Neural cell (in vitro differentiated cells): ENCODE results near the gene GLI2. TPM values are rescaled to one million over a fixed set of nuclear protein-coding genes. Genes with fewer than 3 reads are reported as not detected.

ENCODE experiments used
- H2AFZ ChIP-seq: fragments of 200-600, 300-800 bp; sonication (generic), shearing (Covaris generic); 2 replicates; pipeline ENCODE4 v1.6.0; 2014; ENCODE audit warnings: low read depth, mild to moderate bottlenecking, antibody characterized with exemption, low read length, moderate library complexity
- H3F3A ChIP-seq: fragments of 200-600 bp; shearing (Covaris generic); 2 replicates; pipeline ENCODE4 v1.6.1; 2016; ENCODE audit warnings: mild to moderate bottlenecking, moderate library complexity, mixed read lengths, antibody characterized with exemption, low read length; ENCODE audit not compliant: insufficient read depth, poor library complexity, severe bottlenecking
- H3K27ac ChIP-seq: fragments of 200-600, 300-800 bp; sonication (generic), shearing (Covaris generic); 2 replicates; pipeline ENCODE4 v1.5.1; 2014; ENCODE audit warnings: mild to moderate bottlenecking, low read length, moderate library complexity
- H3K27me3 ChIP-seq: fragments of 300-800, 200-600 bp; sonication (generic), shearing (Covaris generic); 2 replicates; pipeline ENCODE4 v1.6.0; 2014; ENCODE audit warnings: mild to moderate bottlenecking, low read depth, low read length, moderate library complexity; ENCODE audit not compliant: insufficient read depth
- H3K36me3 ChIP-seq: fragments of 300-800, 200-600 bp; sonication (generic), shearing (Covaris generic); 2 replicates; pipeline ENCODE4 v1.5.1; 2014; ENCODE audit warnings: mild to moderate bottlenecking, antibody characterized with exemption, low read length, moderate library complexity; ENCODE audit not compliant: insufficient read depth
- H3K4me2 ChIP-seq: fragments of 300-800, 200-600 bp; sonication (generic), shearing (Covaris generic); 2 replicates; pipeline ENCODE4 v1.6.0; 2014; ENCODE audit warnings: mild to moderate bottlenecking, low read length
- H3K4me3 ChIP-seq: fragments of 300-800, 200-600 bp; sonication (generic), shearing (Covaris generic); 2 replicates; pipeline ENCODE4 v1.5.1; 2014; ENCODE audit warnings: mild to moderate bottlenecking, low read length, moderate library complexity
- H3K79me2 ChIP-seq: fragments of 200-600 bp; shearing (Covaris generic); replicated peaks from 2 replicates; pipeline ENCODE4 v1.6.0; 2014; ENCODE audit warnings: mild to moderate bottlenecking, low read length, moderate library complexity; ENCODE audit not compliant: insufficient read depth
- H3K9ac ChIP-seq: fragments of 300-800, 200-600 bp; sonication (generic), shearing (Covaris generic); 2 replicates; pipeline ENCODE4 v1.6.1; 2016; ENCODE audit warnings: mild to moderate bottlenecking, low read length, mixed read lengths
- H3K9me2 ChIP-seq: fragments of 200-600 bp; shearing (Covaris generic); 2 replicates; pipeline ENCODE4 v1.6.1; 2016; ENCODE audit warnings: mild to moderate bottlenecking, low read length, mixed read lengths; ENCODE audit not compliant: insufficient read depth
- H3K9me3 ChIP-seq: fragments of 200-600, 300-800 bp; sonication (generic), shearing (Covaris generic); 2 replicates; pipeline ENCODE4 v1.6.1; 2016; ENCODE audit warnings: mild to moderate bottlenecking, mixed run types, low read length, moderate library complexity, mixed read lengths
- H4K20me1 ChIP-seq: fragments of 200-600 bp; shearing (Covaris generic); 2 replicates; pipeline ENCODE4 v1.6.1; 2016; ENCODE audit warnings: mild to moderate bottlenecking, mixed run types; ENCODE audit not compliant: insufficient read depth
- EP300 ChIP-seq: fragments of 450-650 bp; conservative IDR thresholded peaks from 2 replicates; pipeline ENCODE4 v1.6.1; 2014; ENCODE audit warnings: antibody characterized with exemption, mild to moderate bottlenecking, moderate library complexity; ENCODE audit not compliant: poor library complexity, severe bottlenecking
- EZH2 ChIP-seq: fragments of 200-600, 300-800 bp; shearing (Covaris generic), sonication (generic); IDR thresholded peaks from 2 replicates; pipeline ENCODE4 v1.6.1; 2014; ENCODE audit warnings: antibody characterized with exemption, low read length, borderline replicate concordance, mild to moderate bottlenecking; ENCODE audit not compliant: insufficient read depth, poor library complexity, severe bottlenecking
- MXI1 ChIP-seq: fragments of 450-650 bp; conservative IDR thresholded peaks from 2 replicates; pipeline ENCODE4 v1.6.1; 2014; ENCODE audit warnings: antibody characterized with exemption, mild to moderate bottlenecking; ENCODE audit not compliant: poor library complexity, severe bottlenecking
- POLR2AphosphoS5 ChIP-seq: IDR thresholded peaks from 2 replicates; pipeline ENCODE4 v1.6.1; 2012
- RAD21 ChIP-seq: fragments of 450-650 bp; conservative IDR thresholded peaks from 2 replicates; pipeline ENCODE4 v1.6.1; 2014; ENCODE audit warnings: antibody characterized with exemption, mild to moderate bottlenecking, moderate library complexity
- SMC3 ChIP-seq: fragments of 450-650 bp; conservative IDR thresholded peaks from 2 replicates; pipeline ENCODE4 v1.6.1; 2014; ENCODE audit warnings: antibody characterized with exemption, mild to moderate bottlenecking, moderate library complexity; ENCODE audit not compliant: poor library complexity
- TAF1 ChIP-seq: IDR thresholded peaks from 2 replicates; pipeline ENCODE4 v1.6.1; 2012; ENCODE audit warnings: low read depth
- polyA plus RNA-seq: library from polyadenylated mRNA; depleted of rRNA; stranded (reverse); fragments of >200 nt; gene quantifications from 2 replicates; pipeline ENCODE4 v1.2.3, GENCODE V29; 2014
- TF ChIP-seq, protein P1 (sequence below): fragments of 450-650 bp; IDR thresholded peaks from 2 replicates; pipeline ENCODE4 v1.5.1; 2014; ENCODE audit warnings: antibody characterized with exemption, mild to moderate bottlenecking, moderate library complexity; ENCODE audit not compliant: poor library complexity, severe bottlenecking
- TF ChIP-seq, protein P2 (sequence below): IDR thresholded peaks from 2 replicates; pipeline ENCODE4 v1.6.1; 2012; ENCODE audit warnings: borderline replicate concordance

The GLI2 gene
- polyA plus RNA-seq, 1 donor from 2014 or later = 0.14 TPM

DNA sequence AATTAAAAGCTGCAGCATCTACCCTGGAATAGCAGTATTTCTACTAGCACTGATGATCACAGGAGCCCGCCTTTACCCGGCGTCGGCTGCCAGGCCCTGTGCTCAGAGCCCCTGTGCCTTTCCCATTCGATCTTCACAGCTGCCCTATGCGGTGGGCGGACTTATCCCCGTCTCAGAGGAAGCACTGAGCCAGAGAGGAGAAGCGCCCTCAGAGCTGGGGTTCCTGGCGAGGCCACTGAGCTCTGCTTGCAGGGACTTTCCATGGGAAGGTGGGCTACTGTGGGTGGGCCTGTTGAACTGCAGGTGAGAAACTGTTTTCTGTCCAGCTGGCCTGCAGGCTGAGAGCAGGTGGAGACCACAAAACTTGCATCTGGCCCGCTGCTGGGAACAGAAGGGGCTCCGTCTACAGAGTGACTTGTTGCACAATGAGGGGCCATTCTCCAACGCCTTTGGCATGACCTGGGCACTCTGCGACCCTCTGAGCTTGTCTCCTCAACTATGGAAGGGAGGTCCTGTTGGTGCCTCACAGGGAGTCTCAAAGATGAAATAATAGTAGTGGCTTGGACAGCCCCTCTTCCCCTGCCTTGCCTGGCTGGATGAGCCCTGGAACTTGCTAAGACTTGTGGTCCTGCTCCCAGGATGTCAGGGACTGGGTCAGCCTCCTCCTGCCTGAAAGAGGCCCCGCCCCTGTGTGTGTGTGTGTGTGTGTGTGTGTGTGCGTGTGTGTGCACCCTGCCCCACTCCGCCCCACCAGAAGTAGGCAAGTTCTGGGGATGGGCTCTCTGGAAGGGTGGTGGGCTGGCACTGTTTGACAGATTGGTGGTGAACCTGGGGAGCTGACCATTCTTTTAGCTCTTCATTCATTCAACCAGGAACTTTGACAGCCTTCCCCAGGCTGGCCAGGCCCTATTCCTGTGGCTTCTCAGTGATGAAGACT is 32.7 kb downstream of the GLI2 start:
- no peak overlapping the region for H3K4me2 ChIP-seq
- H3K4me3 ChIP-seq = no peak overlapping the region
- H4K20me1 ChIP-seq = no peaks in the 10 kb centered on the region
- H3K9me2 ChIP-seq = no peaks in the 10 kb centered on the region
- no peak overlapping the region for H3K9ac ChIP-seq
- no peak overlapping the region for H3K27ac ChIP-seq
- H2AFZ ChIP-seq = no peak overlapping the region
- H3F3A ChIP-seq = no peaks in the 10 kb centered on the region
- H3K79me2 ChIP-seq = peaks cover 53% of the 10 kb centered on the region
- TF ChIP-seq, protein P1, sequence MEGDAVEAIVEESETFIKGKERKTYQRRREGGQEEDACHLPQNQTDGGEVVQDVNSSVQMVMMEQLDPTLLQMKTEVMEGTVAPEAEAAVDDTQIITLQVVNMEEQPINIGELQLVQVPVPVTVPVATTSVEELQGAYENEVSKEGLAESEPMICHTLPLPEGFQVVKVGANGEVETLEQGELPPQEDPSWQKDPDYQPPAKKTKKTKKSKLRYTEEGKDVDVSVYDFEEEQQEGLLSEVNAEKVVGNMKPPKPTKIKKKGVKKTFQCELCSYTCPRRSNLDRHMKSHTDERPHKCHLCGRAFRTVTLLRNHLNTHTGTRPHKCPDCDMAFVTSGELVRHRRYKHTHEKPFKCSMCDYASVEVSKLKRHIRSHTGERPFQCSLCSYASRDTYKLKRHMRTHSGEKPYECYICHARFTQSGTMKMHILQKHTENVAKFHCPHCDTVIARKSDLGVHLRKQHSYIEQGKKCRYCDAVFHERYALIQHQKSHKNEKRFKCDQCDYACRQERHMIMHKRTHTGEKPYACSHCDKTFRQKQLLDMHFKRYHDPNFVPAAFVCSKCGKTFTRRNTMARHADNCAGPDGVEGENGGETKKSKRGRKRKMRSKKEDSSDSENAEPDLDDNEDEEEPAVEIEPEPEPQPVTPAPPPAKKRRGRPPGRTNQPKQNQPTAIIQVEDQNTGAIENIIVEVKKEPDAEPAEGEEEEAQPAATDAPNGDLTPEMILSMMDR = no peak
- TF ChIP-seq, protein P2, sequence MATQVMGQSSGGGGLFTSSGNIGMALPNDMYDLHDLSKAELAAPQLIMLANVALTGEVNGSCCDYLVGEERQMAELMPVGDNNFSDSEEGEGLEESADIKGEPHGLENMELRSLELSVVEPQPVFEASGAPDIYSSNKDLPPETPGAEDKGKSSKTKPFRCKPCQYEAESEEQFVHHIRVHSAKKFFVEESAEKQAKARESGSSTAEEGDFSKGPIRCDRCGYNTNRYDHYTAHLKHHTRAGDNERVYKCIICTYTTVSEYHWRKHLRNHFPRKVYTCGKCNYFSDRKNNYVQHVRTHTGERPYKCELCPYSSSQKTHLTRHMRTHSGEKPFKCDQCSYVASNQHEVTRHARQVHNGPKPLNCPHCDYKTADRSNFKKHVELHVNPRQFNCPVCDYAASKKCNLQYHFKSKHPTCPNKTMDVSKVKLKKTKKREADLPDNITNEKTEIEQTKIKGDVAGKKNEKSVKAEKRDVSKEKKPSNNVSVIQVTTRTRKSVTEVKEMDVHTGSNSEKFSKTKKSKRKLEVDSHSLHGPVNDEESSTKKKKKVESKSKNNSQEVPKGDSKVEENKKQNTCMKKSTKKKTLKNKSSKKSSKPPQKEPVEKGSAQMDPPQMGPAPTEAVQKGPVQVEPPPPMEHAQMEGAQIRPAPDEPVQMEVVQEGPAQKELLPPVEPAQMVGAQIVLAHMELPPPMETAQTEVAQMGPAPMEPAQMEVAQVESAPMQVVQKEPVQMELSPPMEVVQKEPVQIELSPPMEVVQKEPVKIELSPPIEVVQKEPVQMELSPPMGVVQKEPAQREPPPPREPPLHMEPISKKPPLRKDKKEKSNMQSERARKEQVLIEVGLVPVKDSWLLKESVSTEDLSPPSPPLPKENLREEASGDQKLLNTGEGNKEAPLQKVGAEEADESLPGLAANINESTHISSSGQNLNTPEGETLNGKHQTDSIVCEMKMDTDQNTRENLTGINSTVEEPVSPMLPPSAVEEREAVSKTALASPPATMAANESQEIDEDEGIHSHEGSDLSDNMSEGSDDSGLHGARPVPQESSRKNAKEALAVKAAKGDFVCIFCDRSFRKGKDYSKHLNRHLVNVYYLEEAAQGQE = no peak
- TF ChIP-seq POLR2AphosphoS5 = no peak
- no peak for TF ChIP-seq TAF1
- no peak for TF ChIP-seq MXI1
- TF ChIP-seq EP300 = no peak
- no peak for TF ChIP-seq EZH2
- TF ChIP-seq RAD21 = no peak
- TF ChIP-seq SMC3 = no peak
- no peaks in the 10 kb centered on the region for H3K36me3 ChIP-seq
- H3K9me3 ChIP-seq = no peaks in the 10 kb centered on the region
- H3K27me3 ChIP-seq = no peaks in the 10 kb centered on the region

DNA sequence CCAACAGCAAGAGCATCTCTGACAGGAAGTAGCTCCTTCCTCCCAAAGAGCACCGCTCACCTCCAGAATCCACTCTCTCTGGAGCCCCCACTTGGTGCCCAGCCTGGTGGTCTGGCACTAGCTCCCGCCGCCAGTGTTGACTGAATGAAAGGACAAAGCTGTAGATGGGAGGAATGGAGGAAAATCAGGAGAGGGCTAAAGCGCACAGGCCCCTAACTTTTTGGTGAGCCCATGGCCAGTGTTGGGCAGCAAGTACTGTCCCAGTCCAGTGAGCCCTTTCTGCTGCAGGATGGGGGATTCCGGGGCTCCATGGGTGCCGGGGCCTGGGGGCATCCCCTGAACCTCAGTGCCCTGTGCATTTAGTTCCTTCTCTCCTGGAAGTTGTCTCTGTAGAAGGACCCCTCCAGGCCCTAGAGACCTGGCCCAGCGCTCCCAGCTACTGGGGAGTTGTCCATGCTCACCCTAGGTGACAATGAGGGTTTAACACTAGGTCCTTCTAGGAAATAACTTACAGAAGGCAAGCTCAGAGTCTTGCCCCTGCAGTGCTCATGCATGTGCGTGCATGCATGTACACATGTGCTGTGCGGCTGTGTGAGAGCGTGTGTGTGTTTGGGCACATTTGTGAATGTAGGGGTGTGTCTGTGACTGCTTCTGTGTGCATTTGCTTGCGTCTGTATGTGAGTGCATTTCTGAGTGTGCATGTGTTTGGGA is 33.6 kb downstream of the GLI2 start:
- no peak for TF ChIP-seq POLR2AphosphoS5
- no peak for TF ChIP-seq RAD21
- TF ChIP-seq SMC3 = no peak
- TF ChIP-seq TAF1 = no peak
- TF ChIP-seq EZH2 = no peak
- TF ChIP-seq, protein P2 = no peak
- TF ChIP-seq EP300 = no peak
- no peak for TF ChIP-seq MXI1
- TF ChIP-seq, protein P1 = no peak
- Histone ChIP-seq H3K36me3 (no peaks in the 10 kb centered on the region), H3K9me3 (no peaks in the 10 kb centered on the region), H3K27me3 (no peaks in the 10 kb centered on the region), H2AFZ (no peak overlapping the region), H3K9ac (no peak overlapping the region), H3K9me2 (no peaks in the 10 kb centered on the region), H3K4me3 (no peak overlapping the region), H4K20me1 (no peaks in the 10 kb centered on the region), H3K4me2 (no peak overlapping the region), H3F3A (no peaks in the 10 kb centered on the region), H3K27ac (no peak overlapping the region), H3K79me2 (peaks cover 51% of the 10 kb centered on the region)
